COLO829 (cell line): Measurements from ENCODE around the gene BLTP3A.
A peak's percentile ranks its signal among the peaks of the same experiment; 100 is the strongest.

Experiments used
- DNase-seq: peaks from one replicate; pipeline ENCODE4 v3.0.0; 2012; ENCODE audit warnings: low spot score

BLTP3A gene

DNA sequence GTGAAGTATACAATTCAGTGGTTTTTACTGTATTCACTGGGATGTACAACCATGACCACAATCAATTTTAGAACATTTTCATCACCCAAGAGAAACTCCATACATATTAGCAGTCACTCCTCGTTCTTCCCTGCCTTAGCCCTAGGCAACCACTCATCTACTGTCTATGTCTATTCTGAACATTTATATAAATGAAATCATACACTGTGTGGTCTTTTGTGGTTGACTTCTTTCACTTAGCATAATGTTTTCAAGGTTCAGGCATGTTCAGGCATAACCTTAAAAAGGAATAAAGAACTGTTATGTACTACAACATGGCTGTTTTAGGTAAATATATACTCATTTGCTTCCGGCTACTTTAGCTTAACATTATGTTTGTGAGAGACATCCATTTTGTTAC lies 37.3 kb downstream of the BLTP3A start:
- DNase-seq: no peak

DNA sequence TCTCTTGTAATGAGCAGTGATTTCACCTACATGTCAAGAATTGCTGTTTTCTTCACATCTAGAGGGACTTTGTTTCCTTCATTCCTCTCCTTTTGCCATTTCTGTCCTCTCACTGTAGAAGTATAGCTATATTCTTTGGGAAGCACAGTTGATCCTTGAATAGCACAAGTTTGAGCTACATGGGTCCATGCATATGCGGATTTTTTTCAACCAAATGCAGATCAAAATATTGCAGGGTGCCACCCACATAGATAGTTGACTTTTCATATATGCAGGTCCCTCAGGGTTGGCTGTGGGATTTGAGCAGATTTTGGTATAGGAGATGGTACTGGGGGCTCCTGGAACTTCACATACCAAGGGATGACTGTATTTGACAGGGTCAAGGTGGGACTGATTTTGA lies 41.1 kb downstream of the BLTP3A start:
- DNase-seq: no peak

DNA sequence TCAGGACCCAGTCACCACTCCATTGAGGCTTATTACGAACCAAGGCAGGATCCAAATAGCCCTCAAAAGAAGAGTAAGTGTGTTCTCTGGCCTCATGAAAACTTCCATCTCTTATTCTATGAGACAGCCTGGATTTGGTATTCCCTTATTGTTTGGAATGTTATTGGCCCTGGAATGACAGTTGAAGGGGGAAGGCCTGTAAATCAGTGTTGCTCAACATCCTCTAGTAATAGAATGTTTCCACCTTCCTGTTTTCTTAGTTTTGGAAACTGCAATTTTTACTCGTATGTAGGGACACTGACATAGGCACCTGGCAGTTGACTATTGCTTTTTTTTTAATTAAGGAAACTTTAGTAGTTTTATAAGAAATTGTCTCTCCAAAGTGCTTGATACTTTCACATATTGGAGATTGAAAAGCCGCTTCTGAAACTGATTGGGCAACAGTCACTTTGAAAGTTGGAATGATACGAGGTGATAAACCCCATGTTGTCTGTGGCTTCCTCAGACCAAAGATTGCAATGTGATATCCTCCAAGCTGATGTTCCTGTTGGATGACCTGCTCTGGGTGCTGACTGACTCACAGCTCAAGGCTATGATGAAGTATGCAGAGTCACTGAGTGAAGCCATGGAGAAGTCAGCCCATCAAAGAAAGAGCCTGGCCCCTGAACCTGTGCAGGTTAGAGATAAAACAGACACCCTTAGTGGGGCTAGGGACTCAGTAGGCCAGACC lies 43.1 kb downstream of the BLTP3A start:
- DNase-seq: no peak

DNA sequence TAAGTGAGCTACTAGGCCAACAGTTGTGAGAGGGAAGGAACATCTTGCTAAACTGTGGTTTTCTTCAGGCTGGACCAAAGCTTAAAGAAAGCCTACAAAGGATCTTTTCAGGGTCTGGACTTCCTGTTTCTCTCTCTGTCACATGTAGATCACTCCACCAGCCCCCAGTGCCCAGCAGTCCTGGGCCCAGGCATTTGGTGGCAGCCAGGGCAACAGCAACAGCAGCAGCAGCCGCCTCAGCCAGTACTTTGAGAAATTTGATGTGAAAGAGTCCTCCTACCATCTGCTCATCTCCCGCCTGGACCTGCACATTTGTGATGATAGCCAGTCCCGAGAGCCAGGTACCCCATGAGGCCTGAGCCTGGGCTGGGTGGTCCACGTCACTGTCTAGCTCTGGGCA lies 44.1 kb downstream of the BLTP3A start:
- DNase-seq: peak; percentile 6

DNA sequence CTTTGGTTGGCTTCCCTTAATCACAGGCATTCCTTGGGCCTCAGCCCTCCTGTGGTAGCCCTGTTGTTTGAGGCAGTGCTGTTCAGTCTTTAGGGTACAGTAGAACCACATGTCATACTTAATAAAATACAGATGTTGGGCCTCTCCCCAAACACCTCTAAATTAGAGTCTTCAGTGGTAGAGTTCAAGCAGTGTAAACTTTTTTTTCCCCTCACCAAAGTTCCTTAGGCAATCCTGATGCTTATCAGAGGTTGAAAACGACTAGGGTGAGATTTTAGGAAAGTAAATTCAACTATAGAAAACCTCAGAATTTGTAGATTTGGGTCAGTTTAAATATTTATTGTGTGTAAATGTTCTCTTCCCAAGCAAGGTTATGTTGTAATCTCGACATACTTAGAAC lies 44.6 kb downstream of the BLTP3A start:
- no peak for DNase-seq

DNA sequence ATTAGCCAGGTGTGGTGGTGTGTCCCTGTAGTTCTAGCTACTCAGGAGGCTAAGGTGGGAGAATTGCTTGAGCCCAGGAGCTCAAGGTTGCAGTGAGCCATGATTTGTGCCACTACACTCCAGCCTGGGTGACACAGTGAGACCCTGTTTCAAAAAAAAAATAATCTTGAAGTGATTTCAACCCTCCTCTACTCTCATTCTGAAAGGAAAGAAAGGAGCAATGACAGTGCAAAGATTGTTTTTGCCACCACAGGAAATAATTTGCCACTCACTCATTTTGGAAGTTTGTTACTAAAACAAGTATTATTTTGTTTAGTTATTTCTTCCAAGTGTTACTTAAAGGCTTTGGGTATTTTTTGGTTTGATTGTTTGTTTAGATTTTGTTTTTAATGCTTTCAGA lies 45.6 kb downstream of the BLTP3A start:
- no peak for DNase-seq

DNA sequence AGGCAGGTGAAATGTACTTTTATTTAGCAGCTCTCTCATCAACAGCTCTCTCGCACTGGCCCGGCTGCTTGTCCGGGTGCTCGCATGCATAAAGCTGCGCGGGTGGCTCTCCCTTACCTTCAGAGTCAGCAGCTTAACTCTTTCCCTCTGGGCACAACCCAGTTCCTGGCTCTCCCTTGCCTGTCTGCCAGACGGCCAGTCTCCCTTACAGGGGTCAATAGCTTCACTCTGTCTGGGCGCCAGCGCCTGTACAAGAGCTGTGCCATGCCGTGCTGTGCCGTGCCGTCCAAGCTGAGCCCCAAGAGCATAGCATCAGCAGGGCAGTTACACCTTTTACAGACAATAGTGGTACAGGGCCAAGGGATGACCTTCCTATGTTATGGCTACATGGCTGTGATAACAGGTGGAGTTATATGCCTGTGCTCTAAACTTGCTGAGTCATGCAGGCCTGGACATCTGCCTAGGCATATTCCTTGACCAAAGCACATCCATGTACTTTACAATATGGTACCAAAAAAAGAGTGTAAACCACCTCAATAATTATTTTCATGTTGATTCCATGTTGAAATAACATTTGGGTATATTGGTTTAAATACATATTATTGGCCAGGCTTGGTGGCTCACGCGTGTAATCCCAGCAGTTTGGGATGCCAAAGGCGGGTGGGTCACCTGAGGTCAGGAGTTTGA lies 47.9 kb downstream of the BLTP3A start:
- DNase-seq: no peak
